ENCODE results near the gene CHST8.
A peak's percentile ranks its signal among the peaks of the same experiment; 100 is the strongest.

The CHST8 gene

DNA sequence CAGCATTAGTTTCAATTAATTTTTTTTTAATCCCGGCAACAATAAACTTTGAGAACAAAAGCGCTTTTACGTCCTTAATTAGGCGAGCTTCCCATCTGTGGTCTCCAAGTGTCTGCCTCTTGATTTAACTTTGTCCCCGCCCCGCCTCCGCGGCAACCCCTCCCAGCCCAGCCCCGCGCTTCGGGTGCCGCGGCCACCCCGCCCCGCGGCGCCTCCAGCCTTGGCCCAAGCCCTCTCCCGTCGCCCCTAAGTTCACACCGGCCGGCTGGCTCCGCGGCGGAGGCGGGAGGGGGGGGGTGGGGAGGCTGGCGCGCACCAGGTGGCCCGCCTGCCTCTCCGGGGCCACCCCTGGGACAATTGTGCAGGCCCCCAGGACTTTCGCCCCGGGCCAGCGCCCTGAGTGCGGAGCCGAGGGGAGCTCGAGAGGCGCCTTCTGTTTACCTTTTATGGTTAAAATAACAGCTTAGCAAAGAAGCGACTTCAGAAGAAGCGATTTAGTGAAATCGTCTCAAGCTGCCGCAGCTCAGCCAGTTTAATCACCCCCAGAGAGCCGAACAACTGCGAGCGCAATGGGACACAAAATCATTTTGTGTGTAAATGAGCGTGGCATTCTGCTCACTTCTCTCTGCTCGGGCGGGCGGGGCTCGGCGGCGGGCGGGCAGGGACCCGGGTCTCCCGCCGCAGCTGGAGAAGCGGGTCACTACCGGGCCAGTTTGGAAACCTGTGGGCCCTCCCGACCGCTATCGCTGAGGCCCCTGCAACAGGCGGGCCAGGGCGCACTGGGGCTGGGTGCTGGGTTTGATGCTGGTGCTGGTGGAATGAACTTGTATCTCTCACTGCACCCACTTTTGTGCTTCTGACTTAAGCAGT, 176.3 kb downstream of the CHST8 start:
- peak in 2 of 3 donors; percentile 10 to 15 for DNase-seq
- no peak overlapping the region for H3K27ac ChIP-seq (ENCODE audit: insufficient read depth, low read length, poor library complexity, severe bottlenecking)
- peak overlapping the region; percentile 70 for H3K4me3 ChIP-seq (ENCODE audit: insufficient read depth, low read depth, low read length, poor library complexity, severe bottlenecking)

DNA sequence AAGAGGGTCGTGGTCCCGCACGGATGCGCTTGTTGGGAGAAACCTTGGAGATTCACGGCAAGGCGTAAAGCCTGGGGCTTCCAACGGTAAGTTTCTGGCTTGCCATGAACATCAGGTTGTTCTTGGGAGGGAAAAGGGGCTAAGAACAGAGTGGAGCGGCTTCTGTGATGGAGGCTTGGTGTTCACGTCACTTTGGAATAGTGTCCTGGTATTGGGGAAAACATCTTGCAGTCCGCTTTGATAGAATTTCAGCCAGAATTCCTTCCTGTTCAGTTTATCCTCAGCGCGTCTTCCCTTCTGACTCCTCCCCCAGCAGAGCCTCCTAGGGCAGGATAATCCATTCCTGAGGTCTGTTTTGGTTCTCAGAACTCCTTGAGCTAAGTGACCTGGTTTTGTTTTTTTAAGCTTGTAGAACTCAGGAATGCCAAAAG, 176.9 kb downstream of the CHST8 start:
- H3K4me3 ChIP-seq (ENCODE audit: insufficient read depth, low read depth, low read length, poor library complexity, severe bottlenecking), result no peak overlapping the region
- no peak for DNase-seq

More for the DNA sequence above, 176.3 kb downstream of the CHST8 start:
- H3K9me3 ChIP-seq (ENCODE audit: control insufficient read depth, low read length), result no peaks in the 10 kb centered on the region
- H3K27me3 ChIP-seq (replicated peaks; ENCODE audit: control insufficient read depth, insufficient read depth, low read length, poor library complexity, severe bottlenecking), result no peaks in the 10 kb centered on the region
- H3K4me1 ChIP-seq (ENCODE audit: control insufficient read depth, insufficient read depth, low read length, poor library complexity, severe bottlenecking), result peaks cover 14% of the 10 kb centered on the region
- no peaks in the 10 kb centered on the region for H3K36me3 ChIP-seq (ENCODE audit: control insufficient read depth, insufficient read depth, low read length)

DNA sequence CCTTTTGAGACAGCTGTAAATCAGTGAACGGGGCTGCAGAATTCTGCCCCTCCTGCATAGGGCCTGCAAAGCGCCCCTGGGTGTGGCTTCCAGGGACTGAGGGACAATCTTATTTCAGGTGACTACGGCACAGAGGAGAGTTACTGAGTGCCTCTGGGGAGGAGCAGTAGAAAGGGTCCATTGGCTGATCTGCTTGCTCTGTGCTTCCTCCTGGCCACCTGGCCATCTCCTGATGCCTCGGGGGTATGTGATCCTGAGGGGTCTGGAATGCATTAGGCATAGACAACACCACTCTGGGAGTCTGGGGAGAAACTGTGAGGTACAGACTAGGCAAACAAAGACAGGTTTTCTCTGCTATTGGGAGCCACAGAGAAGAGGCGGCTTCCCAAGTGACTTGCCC, 177.7 kb downstream of the CHST8 start:
- Histone ChIP-seq H3K27me3 (replicated peaks; ENCODE audit: control insufficient read depth, insufficient read depth, low read length, poor library complexity, severe bottlenecking) (no peaks in the 10 kb centered on the region), H3K4me3 (ENCODE audit: insufficient read depth, low read depth, low read length, poor library complexity, severe bottlenecking) (no peak overlapping the region), H3K36me3 (ENCODE audit: control insufficient read depth, insufficient read depth, low read length) (no peaks in the 10 kb centered on the region), H3K4me1 (ENCODE audit: control insufficient read depth, insufficient read depth, low read length, poor library complexity, severe bottlenecking) (peaks cover 14% of the 10 kb centered on the region), H3K27ac (ENCODE audit: insufficient read depth, low read length, poor library complexity, severe bottlenecking) (no peak overlapping the region), H3K9me3 (ENCODE audit: control insufficient read depth, low read length) (no peaks in the 10 kb centered on the region)
- DNase-seq, result no peak

More for the DNA sequence above, 176.9 kb downstream of the CHST8 start:
- no peaks in the 10 kb centered on the region for H3K9me3 ChIP-seq (ENCODE audit: control insufficient read depth, low read length)
- H3K36me3 ChIP-seq (ENCODE audit: control insufficient read depth, insufficient read depth, low read length), result no peaks in the 10 kb centered on the region
- no peaks in the 10 kb centered on the region for H3K27me3 ChIP-seq (replicated peaks; ENCODE audit: control insufficient read depth, insufficient read depth, low read length, poor library complexity, severe bottlenecking)
- no peak overlapping the region for H3K27ac ChIP-seq (ENCODE audit: insufficient read depth, low read length, poor library complexity, severe bottlenecking)
- H3K4me1 ChIP-seq (ENCODE audit: control insufficient read depth, insufficient read depth, low read length, poor library complexity, severe bottlenecking), result peaks cover 14% of the 10 kb centered on the region

DNA sequence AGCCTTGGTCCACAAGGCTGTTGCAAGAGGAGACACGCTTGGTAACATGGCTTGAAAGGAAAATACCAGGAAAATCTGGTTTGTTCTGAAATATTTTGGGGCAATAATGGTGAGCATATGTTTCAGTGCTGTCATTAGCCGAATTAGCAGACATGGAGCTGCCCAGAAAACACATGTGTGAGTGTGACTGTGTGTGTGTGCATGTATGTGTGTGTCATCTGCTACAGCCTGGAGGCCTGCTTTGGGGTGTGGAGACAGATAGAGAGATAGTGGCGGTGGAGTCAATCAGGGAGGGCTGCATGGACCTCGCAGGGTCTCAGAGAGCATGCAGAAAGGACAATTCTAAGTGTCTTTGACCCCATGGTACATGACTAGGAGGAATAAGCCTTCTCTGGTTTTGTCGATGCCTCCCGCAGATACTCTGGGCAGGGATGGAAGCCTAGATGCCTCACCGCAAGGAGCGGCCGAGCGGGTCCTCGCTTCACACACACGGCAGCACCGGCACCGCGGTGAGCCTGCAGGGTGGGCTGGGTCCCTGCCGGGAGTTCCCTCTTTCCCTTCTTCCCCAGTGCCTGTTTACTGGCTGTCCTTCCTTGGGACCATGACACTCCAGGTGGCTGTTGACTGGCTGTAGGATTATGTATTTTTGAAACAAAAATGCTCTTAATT, 178.4 kb downstream of the CHST8 start:
- no peak for DNase-seq
- Histone ChIP-seq H3K4me3 (ENCODE audit: insufficient read depth, low read depth, low read length, poor library complexity, severe bottlenecking) (no peak overlapping the region), H3K36me3 (ENCODE audit: control insufficient read depth, insufficient read depth, low read length) (no peaks in the 10 kb centered on the region), H3K9me3 (ENCODE audit: control insufficient read depth, low read length) (no peaks in the 10 kb centered on the region), H3K27me3 (replicated peaks; ENCODE audit: control insufficient read depth, insufficient read depth, low read length, poor library complexity, severe bottlenecking) (no peaks in the 10 kb centered on the region), H3K27ac (ENCODE audit: insufficient read depth, low read length, poor library complexity, severe bottlenecking) (no peak overlapping the region), H3K4me1 (ENCODE audit: control insufficient read depth, insufficient read depth, low read length, poor library complexity, severe bottlenecking) (peaks cover 7% of the 10 kb centered on the region)

DNA sequence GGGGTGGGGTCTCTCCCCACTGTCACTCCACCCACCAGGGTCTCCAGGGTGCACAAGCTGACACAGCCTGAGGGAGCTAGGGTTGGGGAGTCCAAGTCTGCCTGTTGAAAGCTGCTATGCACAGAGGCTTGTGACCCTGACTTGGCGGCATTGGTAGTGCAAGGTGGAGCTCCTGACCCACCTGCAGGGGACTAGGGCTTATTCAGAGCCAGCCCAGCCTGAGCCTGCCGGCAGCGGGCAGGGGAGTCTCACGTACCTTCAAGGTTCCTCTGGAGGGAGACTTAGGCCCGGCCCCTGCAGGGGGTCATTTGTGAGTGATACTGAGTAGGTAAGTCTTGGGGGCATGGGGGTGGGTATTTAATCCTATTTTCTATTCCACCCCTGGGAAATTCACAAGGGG, 179.7 kb downstream of the CHST8 start:
- Histone ChIP-seq H3K27ac (ENCODE audit: insufficient read depth, low read length, poor library complexity, severe bottlenecking) (no peak overlapping the region), H3K4me1 (ENCODE audit: control insufficient read depth, insufficient read depth, low read length, poor library complexity, severe bottlenecking) (peaks cover 12% of the 10 kb centered on the region), H3K9me3 (ENCODE audit: control insufficient read depth, low read length) (no peaks in the 10 kb centered on the region), H3K36me3 (ENCODE audit: control insufficient read depth, insufficient read depth, low read length) (no peaks in the 10 kb centered on the region), H3K27me3 (replicated peaks; ENCODE audit: control insufficient read depth, insufficient read depth, low read length, poor library complexity, severe bottlenecking) (no peaks in the 10 kb centered on the region), H3K4me3 (ENCODE audit: insufficient read depth, low read depth, low read length, poor library complexity, severe bottlenecking) (no peak overlapping the region)
- DNase-seq, result no peak

DNA sequence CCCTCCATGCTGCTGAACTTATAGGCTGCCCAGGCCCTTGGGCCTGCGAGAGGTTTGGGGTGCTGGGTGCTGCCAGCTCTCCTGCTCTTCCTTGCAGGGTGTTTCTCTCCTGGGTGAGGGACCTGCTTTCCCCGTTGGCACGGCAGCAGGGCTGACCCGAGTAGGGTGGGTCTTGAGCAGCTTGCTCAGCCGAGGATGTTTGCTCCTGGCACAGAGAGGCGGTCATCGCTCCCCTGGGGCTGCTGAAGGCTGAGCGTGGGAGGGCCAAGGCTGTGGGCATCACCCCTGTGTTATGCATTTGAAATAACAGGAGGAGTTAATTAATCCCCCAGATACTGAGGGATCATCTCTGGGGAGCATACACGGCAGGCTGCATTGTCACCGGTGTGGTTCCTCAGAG, 180.2 kb downstream of the CHST8 start:
- no peak for DNase-seq
- Histone ChIP-seq H3K27ac (ENCODE audit: insufficient read depth, low read length, poor library complexity, severe bottlenecking) (no peak overlapping the region), H3K36me3 (ENCODE audit: control insufficient read depth, insufficient read depth, low read length) (no peaks in the 10 kb centered on the region), H3K27me3 (replicated peaks; ENCODE audit: control insufficient read depth, insufficient read depth, low read length, poor library complexity, severe bottlenecking) (no peaks in the 10 kb centered on the region), H3K4me3 (ENCODE audit: insufficient read depth, low read depth, low read length, poor library complexity, severe bottlenecking) (no peak overlapping the region), H3K4me1 (ENCODE audit: control insufficient read depth, insufficient read depth, low read length, poor library complexity, severe bottlenecking) (peaks cover 18% of the 10 kb centered on the region), H3K9me3 (ENCODE audit: control insufficient read depth, low read length) (no peaks in the 10 kb centered on the region)

DNA sequence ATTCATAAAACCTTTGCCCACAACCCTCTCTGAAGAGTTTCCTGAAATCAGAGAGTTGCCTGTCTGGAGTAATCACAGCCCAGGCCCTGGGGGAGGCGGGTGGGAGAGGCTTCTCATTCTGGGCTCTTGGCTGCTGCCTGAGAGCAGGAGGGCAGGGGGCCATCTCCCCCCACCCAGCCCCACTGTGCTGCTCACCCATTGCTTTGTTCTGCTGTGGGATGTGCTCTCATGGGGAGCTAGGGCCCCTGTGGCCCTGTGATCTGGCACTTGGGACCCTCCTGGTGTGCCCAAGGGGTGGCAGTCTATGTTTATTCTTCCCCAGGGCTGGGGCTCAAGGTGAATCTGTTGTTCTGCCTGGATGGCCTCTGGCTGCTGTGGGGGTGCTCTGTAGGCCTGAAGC, 181.0 kb downstream of the CHST8 start:
- Histone ChIP-seq H3K4me1 (ENCODE audit: control insufficient read depth, insufficient read depth, low read length, poor library complexity, severe bottlenecking) (peaks cover 12% of the 10 kb centered on the region), H3K9me3 (ENCODE audit: control insufficient read depth, low read length) (no peaks in the 10 kb centered on the region), H3K27ac (ENCODE audit: insufficient read depth, low read length, poor library complexity, severe bottlenecking) (no peak overlapping the region), H3K4me3 (ENCODE audit: insufficient read depth, low read depth, low read length, poor library complexity, severe bottlenecking) (no peak overlapping the region), H3K27me3 (replicated peaks; ENCODE audit: control insufficient read depth, insufficient read depth, low read length, poor library complexity, severe bottlenecking) (no peaks in the 10 kb centered on the region), H3K36me3 (ENCODE audit: control insufficient read depth, insufficient read depth, low read length) (no peaks in the 10 kb centered on the region)
- no peak for DNase-seq

DNA sequence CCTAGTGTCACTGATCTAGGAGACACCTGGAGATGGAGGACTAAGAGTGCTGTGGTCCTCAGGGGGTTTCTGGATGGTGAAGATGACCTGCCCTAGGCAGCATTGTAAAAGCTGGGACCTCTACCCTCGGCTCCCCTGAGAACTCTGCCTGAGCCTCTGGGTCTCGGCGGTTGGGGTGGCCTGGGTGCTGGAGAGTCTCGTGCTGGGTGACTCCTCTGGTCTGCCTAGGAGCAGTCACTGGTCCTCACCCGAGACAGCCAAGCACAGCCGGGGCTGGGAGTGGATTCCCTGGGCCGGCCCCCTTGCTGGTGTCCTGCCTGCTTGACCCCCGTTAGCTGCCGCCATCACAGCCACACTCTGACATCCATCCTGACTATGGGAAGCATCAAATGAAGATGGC, 181.6 kb downstream of the CHST8 start:
- Histone ChIP-seq H3K4me1 (ENCODE audit: control insufficient read depth, insufficient read depth, low read length, poor library complexity, severe bottlenecking) (peaks cover 12% of the 10 kb centered on the region), H3K27ac (ENCODE audit: insufficient read depth, low read length, poor library complexity, severe bottlenecking) (no peak overlapping the region), H3K36me3 (ENCODE audit: control insufficient read depth, insufficient read depth, low read length) (no peaks in the 10 kb centered on the region), H3K4me3 (ENCODE audit: insufficient read depth, low read depth, low read length, poor library complexity, severe bottlenecking) (no peak overlapping the region), H3K9me3 (ENCODE audit: control insufficient read depth, low read length) (no peaks in the 10 kb centered on the region), H3K27me3 (replicated peaks; ENCODE audit: control insufficient read depth, insufficient read depth, low read length, poor library complexity, severe bottlenecking) (no peaks in the 10 kb centered on the region)
- DNase-seq, result no peak

DNA sequence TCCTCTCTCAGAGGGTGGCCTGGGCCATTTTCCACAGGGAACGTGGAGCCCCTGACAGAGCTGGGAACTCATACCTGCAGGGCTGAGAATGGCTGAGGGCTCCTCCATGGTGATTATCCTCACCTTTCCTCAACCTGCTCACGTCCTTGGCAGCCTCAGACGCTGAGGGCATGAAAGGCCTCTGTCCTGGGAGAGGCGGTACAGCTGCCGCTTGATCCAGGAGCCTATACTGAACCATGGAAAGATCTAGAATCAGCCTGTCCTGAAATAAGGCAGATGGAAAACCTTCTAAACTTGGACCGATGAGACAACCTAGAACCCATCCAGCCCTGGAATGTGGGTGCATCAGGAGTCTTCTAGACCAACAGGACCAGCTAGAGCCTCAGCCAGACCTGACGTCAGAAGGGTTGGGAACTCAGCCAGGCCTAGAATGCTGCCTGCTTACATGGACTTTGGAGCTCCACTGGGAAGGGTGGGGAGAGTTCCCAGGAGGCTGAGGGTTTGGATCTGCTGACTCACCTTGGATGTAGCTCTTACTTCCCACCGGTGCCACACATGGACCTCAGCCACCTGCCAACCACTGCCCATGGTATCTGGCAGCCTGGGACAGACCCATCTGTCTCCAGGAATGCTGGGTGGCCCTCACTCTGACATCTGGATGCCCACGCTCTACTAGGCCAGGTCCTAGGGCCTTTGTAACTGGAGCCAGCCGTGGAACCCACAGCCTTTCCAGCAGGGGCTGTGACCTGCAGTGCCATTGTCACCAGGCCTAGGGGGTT, 182.5 kb downstream of the CHST8 start:
- H3K4me3 ChIP-seq (ENCODE audit: insufficient read depth, low read depth, low read length, poor library complexity, severe bottlenecking), result no peak overlapping the region
- H3K4me1 ChIP-seq (ENCODE audit: control insufficient read depth, insufficient read depth, low read length, poor library complexity, severe bottlenecking), result peaks cover 12% of the 10 kb centered on the region
- H3K27ac ChIP-seq (ENCODE audit: insufficient read depth, low read length, poor library complexity, severe bottlenecking), result no peak overlapping the region
- DNase-seq, result no peak
- no peaks in the 10 kb centered on the region for H3K36me3 ChIP-seq (ENCODE audit: control insufficient read depth, insufficient read depth, low read length)
- H3K27me3 ChIP-seq (replicated peaks; ENCODE audit: control insufficient read depth, insufficient read depth, low read length, poor library complexity, severe bottlenecking), result no peaks in the 10 kb centered on the region
- H3K9me3 ChIP-seq (ENCODE audit: control insufficient read depth, low read length), result no peaks in the 10 kb centered on the region
